OCI-LY3 (cell line): Measurements from ENCODE around the gene NEURL1B.

Source experiments
- CTCF ChIP-seq: fragments of 200-600, 300-600 bp; sonication (generic); IDR thresholded peaks from 2 replicates; pipeline ENCODE4 v1.5.1; 2014; ENCODE audit warnings: antibody characterized with exemption, low read length, low read depth
- EZH2phosphoT487 ChIP-seq: fragments of 200-600 bp; shearing (Covaris generic); IDR thresholded peaks from 2 replicates; pipeline ENCODE4 v1.6.1; 2018; ENCODE audit warnings: antibody characterized with exemption, mixed run types, low read depth

- TF ChIP-seq CTCF = no peak
- no peak for TF ChIP-seq EZH2phosphoT487
Measured at GRCh38 chr5:172721455-172722326, 80.6 kb downstream of the NEURL1B start.
